ENCODE measurements around the gene TMEM42. TPM values are rescaled to one million over a fixed set of nuclear protein-coding genes. Genes with fewer than 3 reads are reported as not detected.

The TMEM42 gene
- polyA plus RNA-seq, 1 of the 3 experiments (the other 2 are of a cell fraction): 32.8 TPM

DNA sequence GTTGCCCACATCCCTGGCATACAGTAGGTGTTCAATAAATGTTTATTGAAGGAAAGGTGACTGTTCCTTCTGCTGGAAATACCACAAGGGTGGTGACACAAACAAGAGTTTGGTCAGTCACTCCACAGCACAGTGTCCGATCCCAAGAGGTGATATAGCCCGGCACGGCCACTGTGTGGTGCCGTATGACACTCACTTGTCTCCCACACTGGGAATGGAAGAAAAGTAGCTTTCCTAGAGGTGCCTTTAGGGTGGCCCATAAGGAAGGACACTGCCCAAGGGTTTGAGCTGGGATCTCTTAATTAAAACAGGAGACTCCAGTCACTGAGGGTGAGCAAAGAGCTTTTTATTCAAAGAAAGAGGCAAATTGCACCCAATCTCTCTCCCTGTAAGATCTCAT is 53.2 kb downstream of the TMEM42 start (continued):
- TF ChIP-seq SIN3A (IDR thresholded peaks at IDR 0.05; ENCODE audit: borderline replicate concordance, low read depth, low read length) (no peak), CHD2 (IDR thresholded peaks at IDR 0.05; ENCODE audit: low read length, partially characterized antibody) (no peak), JUND (IDR thresholded peaks at IDR 0.05) (no peak), FOXM1 (IDR thresholded peaks at IDR 0.05; ENCODE audit: low read depth) (no peak)
- TF ChIP-seq, protein P1, sequence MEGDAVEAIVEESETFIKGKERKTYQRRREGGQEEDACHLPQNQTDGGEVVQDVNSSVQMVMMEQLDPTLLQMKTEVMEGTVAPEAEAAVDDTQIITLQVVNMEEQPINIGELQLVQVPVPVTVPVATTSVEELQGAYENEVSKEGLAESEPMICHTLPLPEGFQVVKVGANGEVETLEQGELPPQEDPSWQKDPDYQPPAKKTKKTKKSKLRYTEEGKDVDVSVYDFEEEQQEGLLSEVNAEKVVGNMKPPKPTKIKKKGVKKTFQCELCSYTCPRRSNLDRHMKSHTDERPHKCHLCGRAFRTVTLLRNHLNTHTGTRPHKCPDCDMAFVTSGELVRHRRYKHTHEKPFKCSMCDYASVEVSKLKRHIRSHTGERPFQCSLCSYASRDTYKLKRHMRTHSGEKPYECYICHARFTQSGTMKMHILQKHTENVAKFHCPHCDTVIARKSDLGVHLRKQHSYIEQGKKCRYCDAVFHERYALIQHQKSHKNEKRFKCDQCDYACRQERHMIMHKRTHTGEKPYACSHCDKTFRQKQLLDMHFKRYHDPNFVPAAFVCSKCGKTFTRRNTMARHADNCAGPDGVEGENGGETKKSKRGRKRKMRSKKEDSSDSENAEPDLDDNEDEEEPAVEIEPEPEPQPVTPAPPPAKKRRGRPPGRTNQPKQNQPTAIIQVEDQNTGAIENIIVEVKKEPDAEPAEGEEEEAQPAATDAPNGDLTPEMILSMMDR (IDR thresholded peaks at IDR 0.05): peak; percentile 31
- TF ChIP-seq, protein P2, sequence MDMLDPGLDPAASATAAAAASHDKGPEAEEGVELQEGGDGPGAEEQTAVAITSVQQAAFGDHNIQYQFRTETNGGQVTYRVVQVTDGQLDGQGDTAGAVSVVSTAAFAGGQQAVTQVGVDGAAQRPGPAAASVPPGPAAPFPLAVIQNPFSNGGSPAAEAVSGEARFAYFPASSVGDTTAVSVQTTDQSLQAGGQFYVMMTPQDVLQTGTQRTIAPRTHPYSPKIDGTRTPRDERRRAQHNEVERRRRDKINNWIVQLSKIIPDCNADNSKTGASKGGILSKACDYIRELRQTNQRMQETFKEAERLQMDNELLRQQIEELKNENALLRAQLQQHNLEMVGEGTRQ (IDR thresholded peaks at IDR 0.05; ENCODE audit: borderline replicate concordance, low read depth, low read length): no peak

Other genes starting within 250 kb of the TMEM42 start
- 4.3 and 5.2 TPM in 2 replicates for gene ZNF197, start 236.9 kb upstream of the TMEM42 start, polyA plus RNA-seq (2012; rRNA removed)
- 2.4 and 4.5 TPM in 2 replicates for gene ZNF35, start 213.2 kb upstream of the TMEM42 start, polyA plus RNA-seq (2012; rRNA removed)
- 2.1 and 3.2 TPM in 2 replicates for gene ZNF502, start 149.3 kb upstream of the TMEM42 start, polyA plus RNA-seq (2012; rRNA removed)
- gene ZNF501, start 132.3 kb upstream of the TMEM42 start, polyA plus RNA-seq (2012; rRNA removed): 1.1 and 1.5 TPM in 2 replicates
- 5.6 and 7.8 TPM in 2 replicates for gene KIAA1143, start 100.3 kb upstream of the TMEM42 start, polyA plus RNA-seq (2012; rRNA removed)
- 2.1 and 2.3 TPM in 2 replicates for gene KIF15, start 100.1 kb upstream of the TMEM42 start, polyA plus RNA-seq (2012; rRNA removed)
- 0.12 and 0.13 TPM in 2 replicates for gene TGM4, start 12.7 kb downstream of the TMEM42 start, polyA plus RNA-seq (2012; rRNA removed)
- gene ZDHHC3, start 114.3 kb downstream of the TMEM42 start, polyA plus RNA-seq (2012; rRNA removed): 60.7 and 72.3 TPM in 2 replicates
- gene EXOSC7, start 114.3 kb downstream of the TMEM42 start, polyA plus RNA-seq (2012; rRNA removed): 83.5 and 96.4 TPM in 2 replicates
- gene CLEC3B, start 164.4 kb downstream of the TMEM42 start, polyA plus RNA-seq (2012; rRNA removed): 0.16 and 0.46 TPM in 2 replicates